GM18517 (cell line): ENCODE measurements around the gene ADAM19.

Experiments used
- ATAC-seq: cut with Tn5 transposase; IDR thresholded peaks from one replicate; pipeline ENCODE4 v1.9.1; 2021; ENCODE audit warnings: mild to moderate bottlenecking, moderate library complexity; ENCODE audit not compliant: unreplicated experiment

ADAM19 gene

GRCh38 chr5:157469073-157469472, 106.5 kb downstream of the ADAM19 start:
- ATAC-seq, result no peak

GRCh38 chr5:157468293-157468965, 107.1 kb downstream of the ADAM19 start:
- no peak for ATAC-seq

GRCh38 chr5:157464519-157465171, 110.9 kb downstream of the ADAM19 start:
- peak; percentile 93 for ATAC-seq

- ATAC-seq, result no peak
Observed at GRCh38 chr5:157463621-157464518, 111.7 kb downstream of the ADAM19 start.

GRCh38 chr5:157463081-157463480, 112.5 kb downstream of the ADAM19 start:
- ATAC-seq, result no peak

GRCh38 chr5:157460921-157461792, 114.4 kb downstream of the ADAM19 start:
- ATAC-seq, result no peak

- no peak for ATAC-seq
Observed at GRCh38 chr5:157459715-157460599, 115.6 kb downstream of the ADAM19 start, which contains the start of gene NIPAL4. NIPAL4 (plus strand) TSS chr5:157460213; CDS start chr5:157460321, 108 bp downstream.

GRCh38 chr5:157458835-157459234, 116.7 kb downstream of the ADAM19 start:
- ATAC-seq, result no peak

- ATAC-seq, result no peak
Observed at GRCh38 chr5:157457391-157457790, 118.2 kb downstream of the ADAM19 start.

- no peak for ATAC-seq
Observed at GRCh38 chr5:157456301-157456700, 119.3 kb downstream of the ADAM19 start.

GRCh38 chr5:157455057-157455456, 120.5 kb downstream of the ADAM19 start:
- no peak for ATAC-seq

- no peak for ATAC-seq
Observed at GRCh38 chr5:157454273-157454672, 121.3 kb downstream of the ADAM19 start.

GRCh38 chr5:157451806-157452205, 123.8 kb downstream of the ADAM19 start:
- no peak for ATAC-seq

- ATAC-seq, result no peak
Observed at GRCh38 chr5:157450024-157450423, 125.6 kb downstream of the ADAM19 start.

- no peak for ATAC-seq
Observed at GRCh38 chr5:157449011-157449723, 126.4 kb downstream of the ADAM19 start.

- ATAC-seq, result no peak
Observed at GRCh38 chr5:157447201-157447637, 128.4 kb downstream of the ADAM19 start.

- no peak for ATAC-seq
Observed at GRCh38 chr5:157446412-157446935, 129.1 kb downstream of the ADAM19 start.

- ATAC-seq, result no peak
Observed at GRCh38 chr5:157445745-157446411, 129.7 kb downstream of the ADAM19 start.
